Pons (tissue), 1 donor: ENCODE measurements around the gene SPTBN1.
"Not testable (repeated sequence)": the region's sequence is repeated elsewhere in the genome, so short reads cannot be mapped to it uniquely, and the experiment has no call there.

Experiments
- DNase-seq: peaks from one replicate; pipeline ENCODE4 v3.0.0-alpha.2; 2016; ENCODE audit warnings: low spot score

The SPTBN1 gene

DNA sequence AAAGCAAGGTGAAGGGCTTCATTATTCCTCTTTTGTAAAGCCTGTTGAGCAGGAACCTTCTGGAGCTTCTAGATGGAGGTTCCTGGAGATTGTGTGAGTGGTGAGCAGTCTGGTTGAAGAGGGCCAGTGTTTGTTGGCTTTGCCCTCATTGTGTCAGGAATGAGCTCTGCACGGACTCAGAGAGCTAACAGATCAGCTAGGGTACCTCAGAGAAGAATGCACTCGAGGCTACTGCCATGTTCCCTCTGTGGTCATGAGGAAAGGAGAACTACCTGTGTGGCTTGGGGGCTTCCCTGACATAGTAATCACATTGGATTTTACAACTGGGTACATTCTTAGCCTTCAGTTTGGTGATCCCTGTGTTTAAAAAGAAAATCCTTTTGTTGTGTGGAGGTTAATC lies 46.6 kb downstream of the SPTBN1 start:
- DNase-seq: no peak

- peak; percentile 26 for DNase-seq
Measured at GRCh38 chr2:54503192-54503591, 47.1 kb downstream of the SPTBN1 start.

DNA sequence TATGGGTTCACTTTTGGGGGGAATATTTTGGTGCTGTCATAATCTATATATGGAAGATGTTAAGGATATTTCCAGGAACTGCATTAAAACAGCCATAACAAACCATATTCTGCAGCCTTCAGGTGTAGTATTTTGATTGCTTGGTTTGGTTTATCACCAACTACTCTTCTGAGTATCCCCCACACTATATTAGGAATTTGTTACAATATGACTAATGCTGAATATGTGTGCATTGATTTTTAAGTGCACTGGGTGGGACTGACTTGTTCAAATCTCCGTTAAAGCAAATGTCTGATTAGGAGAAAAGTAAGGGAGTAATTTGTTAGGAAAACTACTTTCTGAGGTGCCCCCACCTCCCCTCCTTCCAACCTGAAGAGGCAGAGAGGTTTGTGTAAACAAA lies 47.7 kb downstream of the SPTBN1 start:
- DNase-seq: no peak

- DNase-seq: no peak
Measured at GRCh38 chr2:54504866-54505265, 48.7 kb downstream of the SPTBN1 start.

GRCh38 chr2:54508541-54508940 lies 52.4 kb downstream of the SPTBN1 start:
- DNase-seq: no peak

- DNase-seq: not testable (repeated sequence)
Measured at GRCh38 chr2:54509043-54509442, 52.9 kb downstream of the SPTBN1 start.

GRCh38 chr2:54510916-54511315 lies 54.8 kb downstream of the SPTBN1 start:
- no peak for DNase-seq

DNA sequence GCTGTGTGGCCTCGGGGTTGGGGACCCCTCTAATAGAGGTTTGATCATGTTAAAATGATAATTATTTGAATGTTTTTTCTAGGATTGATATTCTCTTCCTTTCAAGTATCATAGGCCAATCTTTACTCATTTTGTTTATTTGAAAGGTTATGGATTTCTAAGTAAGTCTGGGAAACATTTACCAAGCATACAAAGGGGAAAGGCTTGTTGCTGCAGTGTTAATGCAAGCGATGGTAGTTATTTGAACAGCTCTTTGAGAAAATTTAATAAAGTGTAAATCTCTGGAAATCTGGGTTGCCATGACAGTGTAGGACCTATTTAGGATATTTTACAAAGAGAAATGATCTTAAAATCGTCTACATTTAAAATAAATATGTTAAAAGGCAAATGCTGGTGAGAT lies 56.1 kb downstream of the SPTBN1 start:
- no peak for DNase-seq

DNA sequence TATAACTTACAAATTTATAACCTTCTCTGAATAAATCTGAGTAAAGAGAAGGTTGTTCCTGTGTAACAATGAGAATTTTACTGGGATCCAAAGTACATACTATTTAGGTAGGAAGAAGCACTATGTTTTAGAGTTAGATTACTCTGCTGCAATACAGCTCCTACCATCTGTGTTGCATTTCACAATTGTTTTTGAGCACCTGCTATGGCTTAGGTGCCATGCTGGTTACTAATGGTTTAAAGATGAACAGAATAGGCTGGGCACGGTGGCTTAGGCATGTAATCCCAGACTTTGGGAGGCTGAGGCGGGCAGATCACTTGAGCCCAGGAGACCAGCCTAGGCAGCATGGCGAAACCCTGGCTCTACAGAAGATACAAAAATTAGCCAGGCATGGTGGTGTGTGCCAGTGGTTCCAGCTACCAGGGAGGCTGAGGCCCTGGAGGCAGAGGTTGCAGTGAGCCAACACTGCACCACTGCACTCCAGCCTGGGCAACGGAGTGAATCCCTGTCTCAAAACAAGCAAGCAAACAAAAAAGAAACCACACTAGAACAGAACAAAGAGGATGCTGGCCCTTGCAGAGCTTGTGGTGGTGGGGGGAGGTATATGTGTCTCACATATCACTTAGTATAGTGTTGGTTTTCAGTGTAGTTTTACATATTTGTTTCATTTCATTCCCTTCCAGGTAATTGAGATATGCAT lies 56.7 kb downstream of the SPTBN1 start:
- DNase-seq: no peak

GRCh38 chr2:54513363-54513715 lies 57.2 kb downstream of the SPTBN1 start:
- no peak for DNase-seq

- no peak for DNase-seq
Measured at GRCh38 chr2:54514822-54515569, 58.9 kb downstream of the SPTBN1 start.

- DNase-seq: no peak
Measured at GRCh38 chr2:54516842-54517241, 60.7 kb downstream of the SPTBN1 start.

GRCh38 chr2:54518016-54518415 lies 61.9 kb downstream of the SPTBN1 start:
- DNase-seq: not testable (repeated sequence)

DNA sequence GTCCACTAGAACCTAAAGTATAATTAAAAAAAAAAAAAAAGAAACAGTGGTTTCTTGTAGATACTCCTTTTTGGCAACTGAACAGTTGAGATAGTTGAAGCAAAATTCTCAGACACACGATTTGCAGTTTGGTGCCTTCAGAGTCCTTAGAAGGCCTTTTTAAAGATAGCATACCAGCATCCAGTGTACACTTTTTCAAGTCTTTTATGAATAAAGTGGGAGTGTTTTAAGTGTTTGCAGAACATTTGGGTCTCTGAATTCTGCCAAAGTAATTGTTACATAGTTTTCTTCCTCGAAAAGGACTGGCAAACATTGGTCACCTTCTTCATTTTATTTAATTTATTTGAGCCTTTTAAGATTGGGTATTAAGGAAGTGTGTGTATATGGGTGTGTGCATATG lies 62.3 kb downstream of the SPTBN1 start:
- no peak for DNase-seq

DNA sequence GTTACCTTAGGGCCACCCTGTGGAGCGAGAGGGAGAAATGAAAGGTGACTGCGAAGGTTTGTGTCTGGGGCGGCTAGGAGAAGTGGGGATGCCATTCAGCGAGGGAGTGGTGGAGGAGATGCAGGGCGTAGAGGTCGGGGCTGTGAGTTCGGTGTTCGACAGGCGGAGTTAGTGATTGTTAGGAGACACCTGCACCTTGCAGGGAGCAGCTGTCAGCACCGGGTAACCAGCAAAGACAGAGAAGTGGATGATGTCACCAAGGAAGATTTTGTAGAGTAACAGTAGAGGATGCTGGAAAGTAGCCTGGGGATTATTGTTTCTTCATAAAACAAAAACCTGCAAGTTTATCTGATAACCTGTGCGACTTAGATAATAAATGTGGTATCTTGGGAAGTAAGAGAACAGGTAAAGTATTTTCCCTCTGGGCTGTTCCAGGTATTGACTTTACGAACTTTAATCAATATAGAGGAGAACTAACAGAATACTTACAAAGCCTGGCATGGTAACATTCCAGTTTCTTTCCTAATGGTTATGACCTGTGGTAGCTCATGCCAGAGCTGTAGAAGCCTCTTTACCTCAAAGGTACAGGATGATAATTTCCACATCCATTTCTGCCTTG lies 63.8 kb downstream of the SPTBN1 start:
- no peak for DNase-seq

GRCh38 chr2:54520687-54521086 lies 64.6 kb downstream of the SPTBN1 start:
- DNase-seq: no peak

DNA sequence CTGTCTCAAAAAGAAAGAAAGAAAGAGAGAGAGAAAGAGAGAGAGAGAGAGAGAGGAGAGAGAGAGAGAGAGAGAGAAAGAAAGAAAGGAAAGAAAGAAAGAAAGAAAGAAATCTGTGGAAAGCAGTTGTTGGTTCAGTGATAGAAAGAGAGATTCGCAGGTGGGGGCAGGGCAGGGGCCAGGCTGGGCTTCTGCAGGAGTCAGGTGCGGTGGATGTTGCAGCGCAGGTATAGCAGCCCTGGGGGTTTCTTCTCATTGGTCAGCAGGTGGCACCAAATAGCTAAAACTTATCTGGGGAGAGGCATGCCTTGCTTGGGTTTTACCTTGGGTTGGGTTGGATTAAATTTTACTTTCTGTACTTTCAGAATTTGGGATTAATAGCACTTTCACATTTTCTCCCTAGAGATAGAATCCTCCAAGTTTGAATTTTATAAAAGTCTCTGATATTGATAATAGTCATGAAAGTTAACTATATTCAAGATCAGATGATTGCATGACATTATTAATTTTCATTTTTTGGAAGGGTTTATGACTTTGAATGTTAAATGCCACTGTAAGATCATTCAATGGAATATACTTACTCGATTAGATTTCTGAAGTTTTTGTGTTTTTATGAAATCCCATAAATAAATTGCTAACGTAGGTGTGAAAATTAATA lies 66.6 kb downstream of the SPTBN1 start:
- DNase-seq: peak; percentile 64

DNA sequence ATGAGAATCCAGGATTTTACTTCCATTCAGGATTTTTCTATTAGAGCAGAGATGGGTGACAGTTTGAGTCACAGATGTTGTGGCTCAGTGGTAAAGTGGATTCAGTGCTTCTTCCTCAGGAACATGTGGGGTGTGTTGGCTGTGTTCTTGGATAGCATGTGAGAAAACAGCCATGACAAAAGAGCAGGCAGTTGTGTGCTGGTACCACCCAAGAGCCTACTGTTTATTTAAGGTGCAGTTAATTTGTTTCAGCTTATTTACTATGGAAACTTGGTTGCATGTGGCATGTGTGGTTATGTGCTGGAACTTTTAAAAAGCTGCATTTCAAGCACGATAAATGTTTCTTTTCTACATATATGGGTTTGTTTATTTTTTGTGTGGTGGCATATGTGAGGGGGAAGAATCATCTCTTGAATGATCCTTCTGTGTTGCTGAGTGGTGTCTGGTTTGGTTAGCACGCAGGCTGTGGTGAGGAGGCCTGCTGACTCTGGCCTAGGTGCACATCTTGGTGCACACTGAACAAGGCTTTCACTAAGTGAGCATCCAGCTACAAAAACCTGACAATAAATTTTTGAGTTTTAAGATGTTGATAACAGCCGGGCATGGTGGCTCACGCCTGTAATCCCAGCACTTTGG lies 67.3 kb downstream of the SPTBN1 start:
- no peak for DNase-seq

- no peak for DNase-seq
Measured at GRCh38 chr2:54524226-54524991, 68.3 kb downstream of the SPTBN1 start.

DNA sequence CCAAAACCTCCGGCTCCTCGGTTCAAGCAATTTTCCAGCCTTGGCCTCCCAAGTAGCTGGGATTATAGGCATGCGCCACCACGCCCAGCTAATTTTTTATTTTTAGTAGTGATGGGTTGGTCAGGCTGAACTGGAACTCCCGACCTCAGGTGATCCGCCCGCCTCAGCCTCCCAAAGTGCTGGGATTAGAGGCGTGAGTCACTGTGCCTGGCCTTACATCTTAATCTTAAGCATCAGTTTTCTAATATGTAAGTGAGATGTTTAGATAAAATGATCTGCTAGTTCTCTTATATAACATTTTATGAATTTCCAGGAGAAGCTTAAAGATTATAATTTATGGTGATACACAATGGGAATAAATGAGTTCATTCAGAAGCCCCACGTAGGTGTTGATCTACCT lies 69.2 kb downstream of the SPTBN1 start:
- no peak for DNase-seq

- no peak for DNase-seq
Measured at GRCh38 chr2:54526226-54526879, 70.2 kb downstream of the SPTBN1 start.
